HTERT RPE-1 (cell line): Measurements from ENCODE around the gene CAMK2B.

ENCODE experiments used
- in situ Hi-C: fragments of 300-500 bp; cut with MboI; formaldehyde crosslinking; loops from 4 replicates; pipeline ENCODE4 v1.14.3; 2020; ENCODE audit warnings: low sequenced_read_pairs

CAMK2B gene

DNA sequence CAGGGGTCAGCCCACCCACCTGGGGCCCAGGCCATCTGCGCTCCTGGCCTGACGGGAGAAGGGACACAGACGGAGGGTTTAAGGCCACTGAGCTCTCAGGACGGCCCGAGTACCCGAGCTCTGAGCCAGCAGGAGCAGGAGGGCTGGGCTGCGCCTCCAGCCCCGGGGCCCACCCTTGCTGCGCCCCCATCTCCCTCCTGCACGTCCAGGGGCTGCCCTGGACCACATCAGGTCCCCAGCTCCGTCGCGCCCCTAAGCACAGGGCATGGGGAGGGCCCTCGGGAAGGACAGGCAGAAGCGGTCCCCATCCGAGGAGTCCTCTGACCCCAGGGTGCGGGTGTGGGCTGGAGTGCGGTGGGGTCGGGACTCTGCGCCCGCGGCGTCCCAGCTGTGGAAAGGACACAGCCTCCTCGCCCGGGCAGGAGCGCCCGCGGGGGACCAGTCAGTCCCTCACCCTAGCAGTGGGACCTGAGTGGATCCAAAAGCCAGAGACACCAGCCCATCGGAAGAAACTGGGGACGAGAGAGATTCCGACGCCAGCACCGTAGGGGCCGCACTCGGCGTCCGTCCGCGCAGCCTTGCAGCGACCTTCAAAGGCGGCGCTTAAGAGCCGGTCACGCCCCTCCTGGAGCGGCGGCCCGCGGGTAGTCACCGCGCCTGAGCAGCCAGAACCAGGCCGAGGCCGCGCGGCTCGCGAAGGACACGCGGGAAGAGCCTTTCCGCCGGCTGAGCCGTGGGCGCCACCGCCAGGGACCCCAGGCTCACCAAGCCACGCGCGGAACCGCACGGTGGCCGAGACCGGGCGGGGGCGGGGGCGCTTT lies 15.9 kb downstream of the CAMK2B start:
- in situ Hi-C loops = no loop called here

DNA sequence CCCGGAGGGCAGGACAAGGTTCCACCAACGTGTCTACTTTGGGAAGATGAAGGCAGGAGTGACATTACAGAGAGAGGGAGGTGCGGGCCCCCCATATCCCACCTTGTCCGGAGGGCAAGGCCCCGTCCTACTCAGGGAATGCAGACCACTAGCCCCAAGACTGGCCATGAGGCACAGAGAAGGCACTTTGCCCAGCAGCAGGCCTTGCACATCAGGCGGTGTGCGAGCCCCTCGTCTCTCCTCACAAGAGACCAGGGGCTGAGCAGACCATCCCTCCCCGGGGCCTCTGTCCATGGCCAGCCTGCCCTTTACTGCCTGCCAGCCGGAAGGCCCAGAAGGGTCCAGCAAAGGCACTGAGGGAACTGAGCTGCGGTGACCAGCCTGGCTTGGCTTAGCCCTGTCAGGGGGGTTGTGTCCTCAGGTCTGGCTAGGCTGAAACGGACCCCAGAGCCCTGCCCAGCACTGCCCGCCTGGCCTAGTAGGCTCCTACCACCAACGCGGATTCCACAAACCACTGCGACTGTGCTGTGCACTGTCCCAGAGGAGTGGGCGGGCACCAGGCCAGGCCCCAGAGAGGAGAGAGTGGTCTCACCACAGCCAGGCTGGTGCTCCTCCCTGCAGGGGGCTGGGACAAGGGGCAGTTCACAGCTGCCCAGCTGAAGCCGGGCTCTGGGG lies 16.7 kb downstream of the CAMK2B start:
- in situ Hi-C loops = no loop called here

DNA sequence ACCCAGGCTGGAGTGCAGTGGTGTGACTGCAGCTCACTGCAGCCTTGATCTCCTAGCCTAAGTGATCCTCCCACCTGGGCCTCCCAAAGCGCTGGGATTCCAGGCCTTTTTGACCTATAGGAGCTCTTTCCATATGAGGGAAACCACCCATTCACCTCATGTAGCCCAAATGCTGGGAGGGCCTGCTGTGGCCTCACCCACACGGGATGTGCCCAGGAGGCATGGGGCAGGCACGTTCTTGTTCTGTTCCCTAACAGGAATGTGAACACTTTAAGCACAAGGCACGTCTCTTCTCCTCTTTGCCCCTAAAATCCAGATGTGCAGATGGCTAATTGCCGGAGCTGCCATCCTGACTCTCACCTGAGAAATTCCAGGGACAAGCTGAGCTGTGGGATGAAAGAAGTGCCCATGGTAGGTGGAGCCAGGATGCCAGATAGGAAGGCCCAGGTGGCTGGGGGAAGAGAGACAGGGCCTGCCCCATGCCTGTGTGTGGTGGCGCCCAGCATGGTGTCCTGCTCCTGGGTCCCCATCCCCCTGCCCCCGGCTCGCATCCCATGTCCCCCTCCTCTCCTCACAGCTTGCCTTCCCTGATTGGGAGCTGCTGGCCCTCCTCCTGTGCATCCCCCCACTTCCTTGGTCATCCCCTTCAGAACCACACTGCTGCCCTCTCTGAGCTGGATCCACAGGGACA lies 17.3 kb downstream of the CAMK2B start:
- in situ Hi-C loops = no loop called here

DNA sequence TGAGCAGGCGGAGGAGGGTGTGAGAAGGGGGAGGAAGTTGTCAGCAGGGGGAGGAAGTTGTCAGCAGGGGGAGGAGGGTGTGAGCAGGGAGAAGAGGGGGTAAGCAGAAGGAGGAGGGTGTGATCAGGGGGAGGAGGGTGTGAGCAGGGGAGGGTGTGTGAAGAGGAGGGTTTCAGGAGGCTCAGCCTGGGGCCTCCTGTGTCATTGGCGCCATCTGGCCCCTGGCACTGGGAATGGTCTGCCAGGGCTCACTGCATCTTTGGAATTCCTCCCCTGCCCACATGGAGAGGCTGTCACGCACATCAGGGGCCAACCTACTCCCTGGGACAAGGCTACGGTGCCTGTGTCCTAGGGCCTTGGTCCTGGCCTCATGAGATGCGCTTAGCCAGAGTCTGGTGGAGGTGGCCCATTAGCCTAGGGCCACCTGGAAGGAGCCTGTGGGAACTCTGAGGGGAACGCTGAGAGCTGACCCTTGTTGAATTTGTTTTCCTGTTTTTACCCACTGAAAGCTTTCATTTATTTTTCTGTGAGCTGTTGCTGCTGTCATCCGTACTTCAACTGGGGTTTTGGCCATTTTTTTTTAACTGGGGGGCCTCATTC lies 18.0 kb downstream of the CAMK2B start:
- in situ Hi-C loops = no loop called here

DNA sequence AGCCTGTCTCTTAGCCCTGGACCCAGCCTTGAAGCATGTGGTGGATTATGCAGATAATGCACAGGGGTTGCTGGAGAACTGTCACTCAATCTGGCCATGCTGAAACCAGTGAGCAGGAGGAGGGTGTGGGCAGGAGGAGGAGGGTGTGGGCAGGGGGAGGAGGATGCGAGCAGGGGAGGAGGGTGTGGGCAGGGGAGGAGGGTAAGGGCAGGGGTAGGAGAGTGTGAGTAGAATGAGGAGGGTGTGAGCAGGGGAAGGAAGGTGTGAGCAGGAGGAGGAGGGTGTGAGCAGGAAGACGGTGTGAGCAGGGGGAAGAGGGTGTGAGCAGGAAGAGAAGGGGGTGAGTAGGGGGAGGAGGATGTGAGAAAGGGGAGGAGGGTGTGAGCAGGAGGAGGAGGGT lies 18.8 kb downstream of the CAMK2B start:
- in situ Hi-C loops = no loop called here

- in situ Hi-C loops = no loop called here
Observed at GRCh38 chr7:44305564-44306507, 19.6 kb downstream of the CAMK2B start.

DNA sequence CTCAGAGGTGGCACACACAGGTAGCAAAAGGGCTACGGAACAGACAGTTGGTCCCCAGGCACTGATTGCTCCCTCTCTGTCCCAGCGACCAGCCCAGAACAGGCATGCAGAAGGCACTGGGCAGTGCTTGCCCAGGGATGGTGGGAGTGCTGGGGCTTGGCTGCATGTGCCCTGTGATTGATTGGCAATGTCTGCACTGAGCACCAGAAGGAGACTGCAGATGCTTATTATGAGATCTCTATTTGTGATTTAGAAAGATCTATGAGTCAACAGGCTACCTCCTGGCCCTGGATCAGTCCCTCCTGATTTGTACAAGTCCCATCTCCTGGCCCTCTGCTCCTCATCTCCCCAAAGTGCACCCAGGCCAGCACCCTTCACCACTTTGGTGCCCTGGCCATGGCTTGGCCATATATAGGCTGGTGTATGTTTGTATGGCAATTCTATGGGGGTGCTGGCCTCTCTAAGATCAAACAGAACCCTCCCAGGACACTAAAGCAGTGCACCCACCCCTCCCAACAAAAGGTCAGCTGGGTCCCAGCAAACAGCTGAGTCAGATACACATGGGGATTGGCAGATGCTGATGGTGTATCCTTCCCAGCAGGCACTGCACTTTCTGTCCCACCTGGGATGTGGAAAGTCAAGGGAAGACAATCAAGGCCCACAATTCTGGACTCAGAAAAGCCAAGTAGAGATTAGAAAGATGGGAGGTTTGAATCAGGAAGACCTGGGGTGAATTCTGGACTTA lies 30.9 kb downstream of the CAMK2B start:
- in situ Hi-C loops = no loop called here

DNA sequence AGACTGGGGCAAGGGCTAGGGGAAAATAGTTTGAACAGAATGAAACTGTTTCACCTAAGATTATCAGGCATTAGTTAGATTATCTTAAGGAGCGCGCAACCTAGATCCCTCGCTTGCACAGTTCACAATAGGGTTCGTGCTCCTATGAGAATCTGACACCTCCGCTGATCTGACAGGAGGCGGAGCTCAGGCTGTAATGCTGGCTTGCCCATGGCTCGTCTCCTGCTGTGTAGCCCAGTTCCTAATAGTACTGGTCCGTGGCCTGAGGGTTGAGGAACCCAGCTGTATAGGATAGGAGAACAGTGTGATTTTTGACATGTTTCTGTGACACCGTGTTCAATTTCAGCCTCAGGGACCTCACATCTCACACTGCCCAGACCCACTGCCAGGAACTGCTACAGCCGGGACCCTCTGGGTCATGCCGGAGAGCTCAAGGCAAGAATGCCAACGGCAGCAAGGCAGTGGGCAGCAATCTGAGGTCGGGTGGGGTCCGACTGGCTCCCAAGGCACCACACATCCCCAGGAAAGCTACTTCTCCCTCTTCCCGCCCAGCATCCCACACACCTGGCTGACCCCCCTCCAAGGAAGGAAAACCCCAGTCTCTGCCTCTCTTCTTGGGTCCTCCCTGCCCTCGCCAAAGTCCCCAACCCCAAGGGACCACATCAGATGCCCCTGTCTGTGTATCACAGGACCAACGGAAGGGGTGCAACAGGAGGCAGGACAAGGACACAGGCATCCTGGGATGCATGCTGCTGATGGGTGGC lies 31.7 kb downstream of the CAMK2B start:
- in situ Hi-C loops = no loop called here

DNA sequence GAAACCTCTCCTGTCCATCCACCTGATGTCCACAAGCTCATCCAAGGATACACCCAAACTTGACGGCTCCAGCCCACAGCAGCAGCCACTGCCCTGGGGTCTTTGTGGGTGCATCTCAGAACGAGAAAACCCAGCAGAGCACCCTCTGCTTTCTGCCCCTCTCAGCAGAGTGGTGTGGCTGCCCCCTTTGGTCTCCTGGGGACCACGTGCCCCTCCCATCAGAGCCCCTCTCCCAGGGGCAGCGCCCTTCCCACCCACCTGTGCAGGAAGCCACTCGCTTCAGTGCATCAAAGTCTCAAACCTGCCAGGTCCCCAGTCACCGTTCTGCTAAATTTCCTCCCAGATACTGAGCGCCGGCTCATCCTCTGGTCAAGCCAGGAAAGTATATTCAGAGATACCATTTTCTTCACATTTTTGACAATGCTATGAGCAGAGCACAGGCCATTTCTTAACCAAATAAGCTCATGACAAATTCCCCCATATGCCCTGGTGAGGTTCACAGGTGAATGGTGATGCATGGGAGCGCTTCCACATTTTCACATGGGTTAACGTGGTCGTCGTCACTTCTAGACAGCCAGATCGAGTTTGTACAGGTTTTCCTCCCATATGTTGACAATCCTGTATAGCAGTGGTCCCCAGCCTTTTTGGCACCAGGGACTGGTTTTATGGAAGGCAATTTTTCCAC lies 32.4 kb downstream of the CAMK2B start:
- in situ Hi-C loops = no loop called here

DNA sequence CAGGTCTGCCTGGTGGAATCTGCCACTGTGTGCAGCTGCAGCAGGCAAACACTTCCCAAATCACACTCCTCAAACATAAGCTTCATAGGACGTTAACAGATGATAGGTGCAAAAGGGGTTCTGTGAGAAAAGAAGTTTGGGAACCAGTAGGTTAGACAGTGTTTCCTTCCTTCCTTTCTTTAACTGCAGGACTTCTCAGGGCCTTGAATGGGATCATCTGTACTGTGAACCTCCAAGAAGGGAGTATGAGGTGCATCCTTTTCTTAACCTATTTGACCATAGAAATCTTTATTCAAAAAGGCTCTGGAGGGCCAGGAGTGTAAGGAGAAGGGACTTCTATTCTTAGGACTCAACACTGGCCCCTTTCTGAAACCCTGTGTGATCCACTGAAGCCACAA lies 33.0 kb downstream of the CAMK2B start:
- in situ Hi-C loops = no loop called here

- in situ Hi-C loops = no loop called here
Observed at GRCh38 chr7:44291733-44292419, 33.5 kb downstream of the CAMK2B start.

GRCh38 chr7:44291066-44291732 lies 34.2 kb downstream of the CAMK2B start:
- in situ Hi-C loops = no loop called here

GRCh38 chr7:44290252-44290620 lies 35.2 kb downstream of the CAMK2B start:
- in situ Hi-C loops = no loop called here

DNA sequence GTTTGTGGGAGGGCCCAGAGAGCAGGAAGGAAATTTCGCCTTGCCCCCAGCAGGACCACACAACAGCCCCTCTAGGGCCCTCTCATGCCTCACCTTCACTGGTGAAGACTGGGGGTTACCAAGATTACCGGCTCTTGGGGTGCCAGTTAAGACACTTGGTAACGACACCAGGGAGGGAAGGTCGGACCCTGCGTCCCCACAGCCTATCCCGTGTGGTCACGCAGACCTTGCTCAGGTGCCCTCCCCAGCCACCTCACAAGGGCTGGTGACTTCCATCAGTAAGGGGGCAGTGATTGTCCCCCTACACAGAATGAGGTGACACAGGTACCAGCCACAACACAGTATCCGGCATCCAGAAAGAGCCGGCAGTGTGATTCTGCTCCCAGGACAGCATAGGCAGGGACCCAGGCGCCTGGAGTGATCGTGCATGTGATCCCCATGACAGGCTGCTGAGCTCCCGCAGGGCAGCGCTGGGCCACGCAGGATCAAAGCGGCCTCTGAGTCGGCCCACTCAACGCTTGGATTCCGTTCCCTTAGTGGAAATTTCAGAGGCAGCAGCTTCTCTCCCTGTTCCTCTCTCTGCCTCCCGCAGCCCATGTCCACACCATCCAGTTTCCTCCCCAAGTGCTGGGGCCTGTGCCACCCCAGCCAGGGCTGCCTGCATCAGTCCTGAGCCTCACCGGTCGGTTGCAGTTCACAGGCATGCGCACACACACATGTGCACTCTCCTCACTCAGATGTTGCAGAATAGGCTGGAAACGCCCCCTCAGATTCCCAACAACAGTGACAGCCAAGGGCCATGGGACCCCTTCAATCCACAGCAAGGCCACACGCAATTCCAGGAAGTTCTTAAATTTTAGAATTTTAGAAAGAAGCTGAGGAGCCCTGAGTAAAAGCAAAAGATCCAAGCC lies 35.8 kb downstream of the CAMK2B start:
- in situ Hi-C loops = no loop called here

DNA sequence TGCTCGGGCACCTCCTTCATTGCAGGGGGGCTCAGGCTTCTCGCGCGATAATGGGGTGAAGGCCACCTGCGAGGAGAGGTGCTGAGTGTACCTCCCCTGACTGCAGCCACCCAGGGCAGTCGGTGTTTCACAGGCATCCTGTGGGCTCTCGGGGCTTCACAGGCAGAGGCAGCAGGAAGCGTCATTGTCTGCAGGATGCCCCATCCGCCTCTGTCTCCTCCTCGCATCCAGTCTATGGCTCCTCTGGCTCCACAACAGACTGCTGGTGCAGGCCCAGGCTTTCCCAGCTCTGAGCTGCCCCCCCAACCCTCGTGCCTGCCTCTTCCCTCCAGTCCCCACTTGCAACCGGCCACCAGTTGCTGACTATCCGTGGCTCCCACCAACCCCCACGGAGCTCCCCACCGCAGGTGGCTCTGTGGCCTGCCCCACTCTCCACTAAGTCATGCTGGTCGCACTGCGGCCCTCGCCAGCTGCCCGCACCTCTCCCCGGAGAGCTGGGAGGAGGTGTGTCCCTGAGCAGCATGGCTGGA lies 36.5 kb downstream of the CAMK2B start:
- in situ Hi-C loops = no loop called here

DNA sequence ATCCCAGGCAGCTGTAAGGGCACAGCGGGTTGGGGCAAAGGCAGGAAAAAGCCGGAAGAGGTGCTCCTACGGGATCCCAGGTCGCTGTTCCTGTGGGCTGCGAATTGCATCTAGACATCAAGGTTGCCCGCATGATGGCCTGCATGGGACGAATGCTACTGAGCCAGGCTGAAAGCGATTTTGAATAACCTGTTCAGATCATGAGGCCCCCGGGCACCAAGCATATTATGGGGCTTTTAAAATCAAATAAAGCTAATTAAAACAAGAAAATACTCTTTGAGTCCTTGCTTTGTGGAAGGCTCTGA lies 37.1 kb downstream of the CAMK2B start:
- in situ Hi-C loops = no loop called here
